ENCODE data around the gene CHCHD1. TPM values are rescaled to one million over a fixed set of nuclear protein-coding genes. Genes with fewer than 3 reads are reported as not detected.

The CHCHD1 gene
- total and polyA plus RNA-seq, 2 donors (not counting 3 experiments of a cell fraction or from before 2014, with no cell fraction given): 31.7 to 39.2 TPM

GRCh38 chr10:73759512-73760115 is 22.2 kb upstream of the CHCHD1 start:
- H3K4me3 ChIP-seq (replicated peaks in 1 of 3; ENCODE audit: insufficient read depth in 1 of 3, low read depth in 1 of 3, low read length in 3 of 3): no peak overlapping the region
- H3K79me2 ChIP-seq (ENCODE audit: control insufficient read depth, insufficient read depth, low read length): peaks cover 9% of the 10 kb centered on the region
- no peak for FAIRE-seq
- no peak overlapping the region for H3K9ac ChIP-seq (replicated peaks; ENCODE audit: extremely low read depth, insufficient read depth, low read length)
- no peaks in the 10 kb centered on the region for H3K27me3 ChIP-seq (ENCODE audit: control insufficient read depth in 2 of 2, insufficient read depth in 2 of 2, low read length in 2 of 2)
- no peaks in the 10 kb centered on the region for H3K9me1 ChIP-seq (replicated peaks; ENCODE audit: control insufficient read depth, extremely low read depth, insufficient read depth, low read length)
- H3K36me3 ChIP-seq (ENCODE audit: control insufficient read depth in 2 of 2, extremely low read depth in 1 of 2, insufficient read depth in 2 of 2, low read length in 2 of 2): peaks cover 36 to 44% of the 10 kb centered on the region in 2 experiments
- intact Hi-C loops (cut with micrococcal nuclease): no loop called here
- dilution Hi-C loops (cut with MboI; ENCODE audit: extremely low pct_ligation_motif_present, low sequenced_read_pairs): no loop called here
- H2AFZ ChIP-seq (ENCODE audit: low read depth, low read length): no peak overlapping the region
- TF ChIP-seq MAX (IDR thresholded peaks at IDR 0.05; ENCODE audit: insufficient read depth, insufficient read length) (no peak), MYC (IDR thresholded peaks at IDR 0.05; ENCODE audit: low read depth, low read length) (no peak)
- TF ChIP-seq, protein P1, sequence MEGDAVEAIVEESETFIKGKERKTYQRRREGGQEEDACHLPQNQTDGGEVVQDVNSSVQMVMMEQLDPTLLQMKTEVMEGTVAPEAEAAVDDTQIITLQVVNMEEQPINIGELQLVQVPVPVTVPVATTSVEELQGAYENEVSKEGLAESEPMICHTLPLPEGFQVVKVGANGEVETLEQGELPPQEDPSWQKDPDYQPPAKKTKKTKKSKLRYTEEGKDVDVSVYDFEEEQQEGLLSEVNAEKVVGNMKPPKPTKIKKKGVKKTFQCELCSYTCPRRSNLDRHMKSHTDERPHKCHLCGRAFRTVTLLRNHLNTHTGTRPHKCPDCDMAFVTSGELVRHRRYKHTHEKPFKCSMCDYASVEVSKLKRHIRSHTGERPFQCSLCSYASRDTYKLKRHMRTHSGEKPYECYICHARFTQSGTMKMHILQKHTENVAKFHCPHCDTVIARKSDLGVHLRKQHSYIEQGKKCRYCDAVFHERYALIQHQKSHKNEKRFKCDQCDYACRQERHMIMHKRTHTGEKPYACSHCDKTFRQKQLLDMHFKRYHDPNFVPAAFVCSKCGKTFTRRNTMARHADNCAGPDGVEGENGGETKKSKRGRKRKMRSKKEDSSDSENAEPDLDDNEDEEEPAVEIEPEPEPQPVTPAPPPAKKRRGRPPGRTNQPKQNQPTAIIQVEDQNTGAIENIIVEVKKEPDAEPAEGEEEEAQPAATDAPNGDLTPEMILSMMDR (IDR thresholded peaks at IDR 0.05; ENCODE audit: extremely low read depth in 1 of 2, insufficient read depth in 1 of 2, low read depth in 1 of 2, low read length in 2 of 2): no peak
- H3K4me1 ChIP-seq (ENCODE audit: control insufficient read depth, extremely low read depth, insufficient read depth, low read length): no peaks in the 10 kb centered on the region
- no peak overlapping the region for H3K27ac ChIP-seq (ENCODE audit: insufficient read depth, low read depth, low read length)
- BruUV-seq (replicated peaks): no TSS peak
- ChIA-PET CTCF (interaction anchor here (1.3 to 1.5 kb wide), 2 partner anchors 9 to 10 kb away, joined by 3 to 4 read pairs; no protein-coding TSS in a partner anchor), POLR2A (interaction anchor here (1.2 kb wide), 1 partner anchor 12 kb away, joined by 3 read pairs; a partner anchor contains a TSS)
- H3K9me3 ChIP-seq (replicated peaks; ENCODE audit: control insufficient read depth, insufficient read depth, low read length): no peaks in the 10 kb centered on the region
- H4K20me1 ChIP-seq (replicated peaks; ENCODE audit: control insufficient read depth, extremely low read depth, insufficient read depth, low read length): peaks cover 3% of the 10 kb centered on the region
- DNase-seq (ENCODE audit: low read depth, low spot score): no peak
- H3K4me2 ChIP-seq (ENCODE audit: insufficient read depth, low read length): no peak overlapping the region

GRCh38 chr10:73761781-73762180 is 20.1 kb upstream of the CHCHD1 start:
- peaks cover 57 to 63% of the 10 kb centered on the region in 2 experiments for H3K36me3 ChIP-seq (ENCODE audit: control insufficient read depth in 2 of 2, extremely low read depth in 1 of 2, insufficient read depth in 2 of 2, low read length in 2 of 2)
- H2AFZ ChIP-seq (ENCODE audit: low read depth, low read length): no peak overlapping the region
- FAIRE-seq: no peak
- peaks cover 9% of the 10 kb centered on the region for H3K79me2 ChIP-seq (ENCODE audit: control insufficient read depth, insufficient read depth, low read length)
- H3K9me1 ChIP-seq (replicated peaks; ENCODE audit: control insufficient read depth, extremely low read depth, insufficient read depth, low read length): no peaks in the 10 kb centered on the region
- no peaks in the 10 kb centered on the region for H3K4me1 ChIP-seq (ENCODE audit: control insufficient read depth, extremely low read depth, insufficient read depth, low read length)
- no peak overlapping the region for H3K9ac ChIP-seq (replicated peaks; ENCODE audit: extremely low read depth, insufficient read depth, low read length)
- H3K9me3 ChIP-seq (replicated peaks; ENCODE audit: control insufficient read depth, insufficient read depth, low read length): no peaks in the 10 kb centered on the region
- POLR2A ChIA-PET: no interaction called here
- CTCF ChIA-PET: no interaction called here
- DNase-seq (ENCODE audit: low read depth, low spot score): no peak
- TF ChIP-seq FOS (IDR thresholded peaks at IDR 0.05; ENCODE audit: borderline replicate concordance, insufficient read depth, low read length) (no peak), MYC (IDR thresholded peaks at IDR 0.05; ENCODE audit: low read depth, low read length) (no peak), GATA2 (IDR thresholded peaks at IDR 0.05; ENCODE audit: insufficient read depth, insufficient read length, low read depth, low read length) (no peak), POLR2AphosphoS5 (IDR thresholded peaks at IDR 0.05; ENCODE audit: insufficient read depth, low read depth, low read length) (no peak), EZH2 (IDR thresholded peaks at IDR 0.05; ENCODE audit: borderline replicate concordance, low read depth, low read length, severe bottlenecking) (no peak), POLR2A (IDR thresholded peaks at IDR 0.05; ENCODE audit: low read depth, low read length) (no peak), JUN (IDR thresholded peaks at IDR 0.05; ENCODE audit: borderline replicate concordance, insufficient read depth, insufficient read length, low read depth) (no peak), MAX (IDR thresholded peaks at IDR 0.05; ENCODE audit: insufficient read depth, insufficient read length) (no peak)
- TF ChIP-seq, protein P1 (IDR thresholded peaks at IDR 0.05; ENCODE audit: extremely low read depth in 1 of 2, insufficient read depth in 1 of 2, low read depth in 1 of 2, low read length in 2 of 2): no peak
- dilution Hi-C loops (cut with MboI; ENCODE audit: extremely low pct_ligation_motif_present, low sequenced_read_pairs): no loop called here
- no peaks in the 10 kb centered on the region for H4K20me1 ChIP-seq (replicated peaks; ENCODE audit: control insufficient read depth, extremely low read depth, insufficient read depth, low read length)
- no peak overlapping the region for H3K4me3 ChIP-seq (replicated peaks in 1 of 3; ENCODE audit: insufficient read depth in 1 of 3, low read depth in 1 of 3, low read length in 3 of 3)
- H3K4me2 ChIP-seq (ENCODE audit: insufficient read depth, low read length): no peak overlapping the region
- intact Hi-C loops (cut with micrococcal nuclease): no loop called here
- BruUV-seq (replicated peaks): no TSS peak
- H3K27ac ChIP-seq (ENCODE audit: insufficient read depth, low read depth, low read length): no peak overlapping the region
- H3K27me3 ChIP-seq (ENCODE audit: control insufficient read depth in 2 of 2, insufficient read depth in 2 of 2, low read length in 2 of 2): no peaks in the 10 kb centered on the region
